Midbrain (tissue), 1 donor: ENCODE results near the gene SMC4.
A peak's percentile ranks its signal among the peaks of the same experiment; 100 is the strongest.
"Not testable (repeated sequence)": the region's sequence is repeated elsewhere in the genome, so short reads cannot be mapped to it uniquely, and the experiment has no call there.

Experiments used
- DNase-seq: peaks from one replicate; lab custom pipeline; 2025; lab: John Stamatoyannopoulos, UW

The SMC4 gene

GRCh38 chr3:160446522-160447056, 47.1 kb downstream of the SMC4 start:
- DNase-seq, result no peak

DNA sequence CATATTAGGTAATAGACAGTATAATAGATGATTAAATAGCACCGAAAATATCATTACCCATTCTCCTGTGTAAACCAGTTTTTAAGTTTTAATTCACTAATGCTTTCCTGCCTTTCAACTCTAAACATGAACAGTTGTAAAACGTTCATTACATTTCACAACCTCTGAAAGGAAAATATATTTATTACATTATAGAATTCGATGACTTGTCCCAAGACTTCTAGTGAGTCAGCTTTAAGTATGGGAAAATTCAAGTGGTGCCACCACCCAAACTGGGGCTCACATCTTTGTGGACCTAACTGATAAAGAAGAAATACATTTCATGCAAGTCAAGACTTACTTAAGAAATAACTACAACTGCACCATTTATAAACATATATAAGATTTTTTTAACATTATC, 48.1 kb downstream of the SMC4 start:
- no peak for DNase-seq

DNA sequence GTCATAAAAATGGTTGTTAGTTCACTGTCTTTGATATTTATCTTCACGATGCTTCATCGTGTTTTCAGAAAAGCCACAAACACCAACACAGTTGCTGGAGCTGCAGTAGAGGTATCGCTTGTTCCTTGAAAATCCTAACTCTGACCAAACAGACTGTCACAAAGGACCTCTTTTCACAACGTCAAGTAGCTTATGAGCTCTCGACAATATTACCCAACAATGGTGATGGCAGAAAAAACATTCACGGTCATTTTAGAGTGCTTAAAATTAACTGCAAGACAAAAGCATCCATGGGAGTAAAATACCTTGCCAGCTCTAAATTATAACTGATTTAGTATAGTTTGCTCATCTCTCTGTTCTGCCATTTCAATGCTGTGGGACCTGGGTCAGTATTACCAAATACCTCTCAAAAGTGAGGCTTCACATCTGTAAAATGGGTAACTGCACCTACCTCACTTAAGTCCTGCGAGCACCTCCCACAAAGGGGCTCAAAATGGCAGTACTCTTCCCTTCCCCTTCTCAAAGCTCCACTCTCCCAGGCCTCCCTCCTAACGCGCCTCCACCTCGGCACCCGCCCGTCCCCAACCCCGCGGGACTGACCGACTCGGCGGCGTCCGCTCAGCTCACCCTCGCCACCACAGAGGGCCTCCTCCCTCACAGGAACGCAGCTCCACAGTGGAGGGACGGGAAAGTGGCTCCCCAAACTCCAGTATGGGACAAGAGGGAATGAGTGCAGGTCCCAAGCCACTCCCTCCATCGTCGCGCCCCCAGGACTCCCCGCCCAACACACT, 49.6 kb downstream of the SMC4 start:
- DNase-seq, result peak; percentile 47

- DNase-seq, result peak; percentile 81
Measured at GRCh38 chr3:160449636-160450598, 50.5 kb downstream of the SMC4 start, which contains the start of gene TRIM59. Gene TRIM59, minus strand, starts transcription at chr3:160449786. Its CDS starts 10,603 bp downstream, at chr3:160439183.

- no peak for DNase-seq
Measured at GRCh38 chr3:160450846-160451245, 51.4 kb downstream of the SMC4 start.

GRCh38 chr3:160451602-160452001, 52.2 kb downstream of the SMC4 start:
- DNase-seq, result no peak

- not testable (repeated sequence) for DNase-seq
Measured at GRCh38 chr3:160452251-160452650, 52.8 kb downstream of the SMC4 start.

GRCh38 chr3:160454995-160455394, 55.5 kb downstream of the SMC4 start:
- no peak for DNase-seq

GRCh38 chr3:160455846-160456245, 56.4 kb downstream of the SMC4 start:
- no peak for DNase-seq

DNA sequence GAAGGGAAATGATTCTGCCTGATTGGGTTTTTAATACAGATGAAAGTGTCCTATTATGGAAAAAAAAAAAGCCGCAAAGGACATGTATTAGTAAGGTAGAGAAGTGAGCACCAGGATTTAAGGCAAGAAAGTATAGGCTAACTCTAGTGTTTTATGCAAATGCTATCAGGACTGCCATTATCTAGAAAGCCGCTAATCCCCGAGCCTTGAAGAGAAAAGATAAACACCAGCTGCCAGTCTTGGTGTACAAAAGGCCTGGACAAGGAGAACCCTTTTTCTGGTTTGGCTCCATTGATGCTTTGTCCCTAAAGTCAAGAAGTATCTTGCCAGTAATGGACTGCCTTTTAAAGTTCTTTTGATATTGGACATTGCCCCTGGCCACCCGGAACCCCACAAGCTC, 58.7 kb downstream of the SMC4 start:
- DNase-seq, result no peak

- no peak for DNase-seq
Measured at GRCh38 chr3:160459450-160459970, 60.1 kb downstream of the SMC4 start.

GRCh38 chr3:160460033-160460432, 60.6 kb downstream of the SMC4 start:
- DNase-seq, result no peak

GRCh38 chr3:160464321-160464720, 64.9 kb downstream of the SMC4 start:
- DNase-seq, result peak; percentile 86

DNA sequence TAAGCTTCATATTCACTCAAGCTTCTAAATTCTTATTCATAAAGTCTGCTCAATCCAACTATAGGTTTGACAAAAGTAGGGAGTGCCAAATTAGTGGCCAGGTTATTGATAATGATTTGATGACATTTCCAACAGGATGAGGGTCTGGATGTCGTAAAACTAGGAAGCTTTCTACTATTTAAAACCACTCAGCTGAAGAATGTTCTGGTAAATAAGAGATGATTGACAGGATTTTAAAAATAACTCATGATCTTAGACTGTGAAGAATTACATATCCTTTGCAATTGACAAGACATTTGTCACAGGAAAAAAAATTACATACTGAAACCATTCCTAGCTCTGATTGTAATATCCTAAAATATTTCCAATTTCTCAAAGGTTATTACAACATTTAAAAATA, 65.5 kb downstream of the SMC4 start:
- no peak for DNase-seq

DNA sequence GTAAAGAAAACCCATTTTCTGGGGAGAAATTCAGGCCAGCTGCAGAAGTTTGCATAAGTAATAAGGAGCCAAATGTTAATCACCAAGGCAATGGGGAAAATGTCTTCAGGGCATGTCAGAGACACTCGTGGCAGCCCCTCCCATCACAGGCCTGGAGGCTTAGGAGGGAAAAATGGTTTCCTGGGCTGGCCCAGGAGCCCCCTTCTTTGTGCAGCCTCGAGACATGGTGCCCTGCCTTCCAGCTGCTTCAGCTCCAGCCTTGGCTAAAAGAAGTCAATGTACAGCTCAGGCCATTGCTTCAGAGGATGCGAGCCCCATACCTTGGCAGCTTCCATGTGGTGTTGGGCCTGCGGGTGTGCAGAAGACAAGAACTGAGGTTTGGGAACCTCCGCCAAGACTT, 70.7 kb downstream of the SMC4 start:
- no peak for DNase-seq

DNA sequence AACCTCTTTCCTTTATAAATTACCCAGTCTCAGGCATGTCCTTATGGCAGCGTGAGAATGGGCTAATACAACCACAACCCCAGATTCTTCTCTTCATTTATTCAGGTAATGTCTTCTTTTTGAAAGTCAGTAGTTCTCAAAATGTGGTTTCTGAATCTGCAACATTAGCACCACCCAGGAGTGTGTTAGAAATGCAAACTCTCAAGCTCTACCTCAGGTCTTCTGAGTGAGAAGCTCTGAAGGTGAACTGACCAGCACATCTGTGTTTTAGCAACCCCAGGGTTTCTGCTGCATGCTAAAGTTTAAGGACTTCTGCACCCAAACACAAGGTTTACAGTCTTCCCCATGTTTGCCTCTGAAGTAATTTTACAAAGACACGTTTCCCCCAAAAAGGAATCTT, 72.4 kb downstream of the SMC4 start:
- no peak for DNase-seq

DNA sequence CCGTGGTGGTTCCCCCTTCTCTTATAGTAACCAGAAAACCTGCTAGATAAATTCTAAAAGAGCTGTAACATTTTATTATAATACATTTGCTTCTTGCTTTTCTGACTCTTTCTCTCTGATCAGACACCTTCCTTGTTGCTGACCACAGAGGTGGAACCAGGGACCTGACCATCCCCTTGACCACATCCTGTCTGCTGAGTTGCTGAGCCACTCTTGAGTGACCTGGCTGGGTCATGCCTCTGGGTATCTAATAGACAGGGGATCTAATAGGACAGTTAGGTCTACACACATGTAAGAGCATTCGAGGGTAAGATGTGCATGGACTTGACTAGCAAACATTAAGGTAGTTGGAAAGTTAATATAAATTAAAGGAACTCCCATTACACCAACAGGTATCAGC, 72.9 kb downstream of the SMC4 start:
- no peak for DNase-seq

GRCh38 chr3:160473221-160473620, 73.8 kb downstream of the SMC4 start:
- DNase-seq, result no peak

- DNase-seq, result no peak
Measured at GRCh38 chr3:160473978-160474377, 74.5 kb downstream of the SMC4 start.

DNA sequence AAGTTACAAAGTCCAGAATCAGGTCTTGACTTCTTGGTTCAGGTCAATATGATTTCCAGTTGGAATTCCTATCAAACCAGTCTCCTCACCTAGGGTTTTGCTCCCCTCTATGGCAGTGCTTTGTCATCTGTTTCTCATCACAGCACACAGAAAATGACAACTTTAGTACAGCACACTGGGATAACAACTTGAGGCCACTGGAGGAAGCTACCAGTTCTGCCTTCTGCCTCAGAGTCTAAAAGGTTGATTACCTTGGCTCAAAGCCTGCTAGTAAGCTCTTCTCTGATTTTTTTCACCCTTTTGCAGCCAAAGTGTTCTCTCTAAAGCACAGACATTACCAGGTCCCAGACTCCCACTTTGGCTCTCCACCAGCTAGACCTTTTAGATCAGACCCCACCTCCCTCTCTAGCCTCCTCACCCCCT, 75.0 kb downstream of the SMC4 start:
- DNase-seq, result no peak

DNA sequence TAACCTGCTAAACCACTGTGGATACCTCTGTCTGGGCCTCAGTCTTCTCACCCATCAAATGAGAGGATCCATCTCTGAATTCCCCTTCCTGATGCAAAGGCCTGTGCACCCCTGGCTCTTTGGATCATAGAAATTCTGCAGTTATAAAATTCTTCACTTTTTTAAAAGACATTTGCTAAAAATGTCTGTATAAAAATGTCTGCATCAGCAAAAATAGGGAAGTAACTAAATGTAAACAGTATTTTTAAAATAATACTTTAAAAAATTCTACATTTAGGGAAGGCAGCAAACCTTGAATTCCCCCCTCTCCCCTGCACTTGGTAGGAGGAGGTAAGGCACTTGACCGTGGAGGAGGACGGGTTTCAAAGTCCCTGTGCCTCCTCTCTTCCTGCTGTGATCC, 75.7 kb downstream of the SMC4 start:
- DNase-seq, result no peak

DNA sequence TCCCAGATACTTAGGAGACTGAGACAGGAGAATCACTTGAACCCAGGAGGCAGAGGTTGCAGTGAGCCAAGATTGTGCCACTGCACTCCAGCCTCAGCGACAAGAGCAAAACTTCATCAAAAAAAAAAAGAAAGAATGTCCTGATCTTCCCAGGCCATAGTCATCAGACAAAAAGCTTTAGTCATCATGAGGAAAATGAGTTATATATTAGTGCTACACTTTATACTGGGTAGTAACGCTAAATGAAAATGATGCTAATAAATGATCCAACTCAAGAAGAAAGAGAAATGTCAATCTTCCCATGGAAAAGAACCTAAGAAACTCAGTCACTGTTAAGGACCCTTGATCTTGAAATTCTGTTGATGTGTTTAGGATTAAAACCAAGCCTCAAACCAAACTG, 76.4 kb downstream of the SMC4 start:
- no peak for DNase-seq
